HG02588 (cell line): ENCODE data around the gene GZF1.
A peak's percentile ranks its signal among the peaks of the same experiment; 100 is the strongest.

ENCODE experiments used
- ATAC-seq: cut with Tn5 transposase; IDR thresholded peaks from one replicate; pipeline ENCODE4 v1.9.1; 2021; ENCODE audit warnings: mild to moderate bottlenecking, moderate library complexity; ENCODE audit not compliant: unreplicated experiment

GZF1 gene

DNA sequence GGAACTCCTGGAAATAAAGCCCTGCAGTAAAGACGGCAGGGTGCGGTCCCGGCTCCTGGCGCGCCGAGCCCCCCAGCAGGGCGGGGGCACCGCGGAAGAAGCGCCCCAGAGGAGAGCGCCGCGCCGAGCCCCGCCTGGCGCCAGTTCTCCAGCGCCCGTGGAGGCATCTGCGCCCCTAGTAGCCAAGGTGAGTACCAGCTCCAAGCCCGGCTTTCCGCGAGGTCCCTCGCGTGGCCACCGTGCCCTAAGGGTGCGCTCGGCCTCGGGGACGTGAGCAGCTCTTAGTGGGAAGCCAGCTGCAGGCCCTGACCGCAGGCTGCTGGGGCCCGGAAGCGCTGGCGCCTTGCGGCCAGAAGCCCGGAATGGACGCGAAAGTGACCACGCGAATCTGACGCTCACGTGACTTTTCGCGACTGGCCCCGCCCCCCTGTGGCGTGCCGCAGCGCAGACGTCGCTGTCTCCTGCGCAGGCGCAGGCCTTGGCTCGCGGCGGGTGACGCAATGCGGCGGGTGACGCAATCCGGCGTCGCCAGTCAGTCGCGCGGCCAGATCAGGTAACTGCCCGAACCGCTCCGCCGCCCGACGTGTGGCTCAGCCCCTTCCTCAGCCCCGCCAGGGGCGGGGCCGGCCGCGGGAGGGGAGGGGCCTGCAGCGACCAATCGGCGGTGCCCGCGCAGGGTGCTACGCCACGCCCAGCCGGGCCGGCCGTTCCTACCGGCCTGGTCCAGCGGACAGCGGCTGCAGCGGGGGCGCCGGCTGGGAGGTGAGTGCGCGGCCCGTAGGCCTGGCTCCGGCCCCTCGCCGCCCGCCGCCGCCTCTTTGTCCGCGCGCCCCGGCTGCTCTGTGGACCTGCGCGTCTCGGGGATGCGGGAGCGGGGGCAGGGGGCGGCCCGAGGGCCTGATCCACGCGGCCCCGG lies at the start of gene GZF1:
Gene GZF1 (plus strand): TSS at position 707 of the 916 bp plus-strand sequence. CDS start 2,202 bp downstream, outside the sequence.
- peak; percentile 73 for ATAC-seq

DNA sequence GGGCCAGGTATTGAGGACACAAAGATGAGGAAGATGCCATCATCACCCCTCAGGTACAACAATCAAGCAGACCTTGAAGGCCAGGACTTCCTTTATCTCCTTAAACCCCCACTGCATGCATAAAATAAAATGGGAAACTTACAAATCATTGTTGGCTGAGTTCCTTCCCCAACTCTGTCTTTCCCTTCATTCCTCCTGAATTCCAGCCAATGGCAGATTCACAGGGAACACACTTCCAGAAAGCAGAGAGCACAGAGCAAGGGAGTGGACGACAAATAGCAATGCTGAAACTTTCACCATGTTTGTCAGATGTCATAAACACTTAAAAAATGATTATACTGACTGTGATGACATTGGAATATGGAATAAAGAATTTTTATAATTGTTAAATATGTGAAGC lies 48.7 kb upstream of the GZF1 start:
- no peak for ATAC-seq

DNA sequence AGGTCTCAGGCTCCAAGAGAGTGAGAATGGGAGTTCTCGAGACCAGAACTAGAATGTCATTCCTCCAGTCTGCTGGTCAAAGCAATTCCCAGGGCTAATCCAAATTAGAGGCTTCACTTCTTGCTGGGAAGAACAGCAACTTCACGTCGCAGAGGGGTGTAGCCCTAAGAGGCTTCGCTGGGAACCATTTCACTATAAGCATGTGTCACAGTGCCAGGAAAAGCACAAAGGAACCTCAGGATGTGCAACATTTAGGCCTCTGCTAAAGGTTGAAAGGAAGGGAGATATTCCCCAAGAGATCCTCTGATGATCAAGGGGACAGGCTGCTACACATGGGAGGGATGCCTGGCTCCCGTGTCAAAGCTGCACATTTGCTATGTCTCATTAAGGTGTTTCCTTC lies 47.3 kb upstream of the GZF1 start:
- no peak for ATAC-seq

DNA sequence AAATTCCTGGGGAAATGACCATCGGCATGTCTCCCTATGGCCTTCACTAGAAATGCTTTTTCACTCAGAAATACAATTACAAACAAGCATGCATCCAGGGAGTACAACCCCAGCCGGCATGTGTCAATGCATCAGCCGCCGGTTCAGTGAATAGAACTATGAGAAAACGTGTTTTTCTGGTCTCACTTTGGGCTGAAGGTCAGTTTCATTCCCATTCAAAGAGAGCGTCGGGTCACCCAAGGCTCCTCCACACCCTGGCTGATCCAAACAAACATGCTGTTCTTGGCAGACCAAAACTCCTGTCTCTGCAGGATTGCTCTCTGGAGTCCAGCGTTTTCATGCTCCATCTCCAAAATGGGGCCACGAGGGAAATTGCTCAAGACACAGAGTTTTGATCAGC lies 46.9 kb upstream of the GZF1 start:
- no peak for ATAC-seq

DNA sequence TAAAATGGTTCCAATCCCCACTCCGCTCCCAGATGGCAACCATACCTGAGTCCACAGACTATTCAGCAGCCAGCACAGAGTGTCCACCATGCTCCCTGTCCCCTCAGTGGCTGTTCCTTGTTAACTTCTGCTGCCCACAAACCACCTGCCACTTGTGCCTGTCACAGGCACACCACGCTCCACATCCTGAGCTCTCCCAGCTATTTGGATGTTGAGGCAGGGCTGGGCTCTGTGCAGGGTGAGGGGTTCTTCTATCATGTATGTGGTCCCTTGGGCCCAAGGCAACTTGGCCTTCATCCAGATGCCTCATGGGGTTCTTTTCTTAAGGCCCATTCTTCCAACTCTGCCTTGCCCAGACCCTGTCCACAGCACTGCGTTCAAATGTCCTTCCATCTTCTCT lies 45.4 kb upstream of the GZF1 start:
- no peak for ATAC-seq

DNA sequence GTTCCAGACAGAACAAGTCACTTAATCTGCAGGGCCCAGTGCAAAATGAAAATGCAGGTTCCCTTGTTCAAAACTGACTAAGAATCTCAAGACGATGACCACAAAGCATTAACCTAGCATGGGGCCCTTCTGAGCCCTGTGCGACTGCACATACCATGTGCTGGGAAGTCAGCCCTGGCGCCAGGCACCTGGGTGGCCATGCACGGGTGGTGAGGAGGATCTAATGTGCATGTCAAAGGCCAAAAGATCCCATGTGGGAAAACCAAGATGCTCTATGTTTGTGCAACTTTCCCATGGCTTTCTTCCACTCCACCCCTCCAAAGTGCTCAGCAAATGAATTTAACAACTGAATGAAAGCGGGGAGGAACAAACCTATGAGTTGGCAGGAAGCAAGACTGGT lies 44.9 kb upstream of the GZF1 start:
- ATAC-seq: no peak

DNA sequence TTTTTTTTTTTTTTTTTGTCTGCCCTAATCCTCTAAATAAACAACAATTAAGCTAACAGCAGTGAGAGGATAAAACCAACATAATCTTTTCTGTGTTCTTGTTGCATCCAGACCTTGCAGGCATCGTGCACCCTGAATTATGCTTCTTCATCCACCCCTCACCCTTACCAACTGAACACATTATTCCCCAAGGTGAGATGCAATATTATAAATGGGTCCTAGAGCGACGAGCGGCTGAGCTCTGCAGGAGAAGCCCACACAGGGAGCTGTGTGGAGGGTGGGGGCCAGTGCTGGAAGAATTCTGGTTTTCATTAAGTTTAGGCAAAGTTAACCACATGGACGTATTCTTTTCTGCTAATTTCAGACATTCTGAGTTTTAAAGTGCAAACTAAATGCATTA lies 43.6 kb upstream of the GZF1 start:
- no peak for ATAC-seq

DNA sequence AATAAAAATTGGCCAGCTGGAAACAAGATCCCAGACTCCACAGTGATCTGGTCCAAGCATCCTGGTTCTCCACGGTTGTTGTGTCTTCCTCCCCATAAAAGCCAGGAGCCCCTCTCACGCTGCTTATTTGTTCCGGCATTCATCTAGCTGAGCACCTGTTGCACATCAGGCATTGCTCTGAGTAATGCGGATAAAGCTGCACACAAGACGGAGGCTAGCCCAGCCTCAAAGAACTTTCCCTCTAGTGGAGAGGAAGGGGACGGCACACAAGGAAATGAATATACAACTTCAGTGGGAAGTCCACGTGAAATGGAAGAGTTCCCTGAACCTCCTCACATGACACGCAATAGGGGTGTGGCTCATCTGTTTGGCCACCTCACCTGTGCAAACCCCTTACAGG lies 41.7 kb upstream of the GZF1 start:
- no peak for ATAC-seq

DNA sequence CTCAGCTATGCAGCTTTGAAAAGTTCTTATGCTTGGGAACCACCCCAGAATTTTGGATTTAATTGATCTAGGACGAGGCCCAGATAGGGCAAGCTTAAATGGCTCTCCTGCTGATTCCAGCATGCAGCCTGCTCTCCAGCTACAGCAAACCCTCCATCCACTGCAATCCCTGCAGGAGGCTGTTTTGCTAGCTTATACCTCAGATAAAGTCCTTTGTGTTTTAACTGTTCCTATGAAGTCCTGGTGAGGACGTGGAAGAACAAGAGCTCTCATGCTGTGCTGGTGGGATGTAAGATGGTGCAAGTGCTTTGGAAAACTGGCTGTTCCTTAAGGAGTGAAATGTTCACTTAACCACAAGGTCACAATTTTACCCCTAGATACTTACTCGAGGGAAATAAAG lies 36.9 kb upstream of the GZF1 start:
- no peak for ATAC-seq

DNA sequence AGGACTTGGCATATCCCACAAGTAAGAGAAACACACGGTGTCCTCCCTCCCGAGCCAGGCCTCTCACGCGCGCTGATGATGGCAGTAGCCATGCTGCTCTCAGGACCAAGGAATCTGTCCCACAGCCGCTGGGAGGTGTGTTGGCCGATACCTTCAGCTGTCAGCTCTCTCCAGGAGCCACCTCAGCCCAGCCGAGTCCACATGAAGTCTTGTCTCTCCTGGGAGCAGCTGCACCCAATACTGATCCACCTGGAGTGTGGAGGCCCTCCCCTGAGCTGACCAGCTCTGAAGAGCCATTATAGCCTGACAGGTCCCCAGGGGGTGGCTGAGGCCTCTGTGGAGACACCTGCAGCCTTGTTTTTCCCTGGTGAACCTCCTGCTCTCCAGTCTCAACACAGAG lies 35.2 kb upstream of the GZF1 start:
- no peak for ATAC-seq

DNA sequence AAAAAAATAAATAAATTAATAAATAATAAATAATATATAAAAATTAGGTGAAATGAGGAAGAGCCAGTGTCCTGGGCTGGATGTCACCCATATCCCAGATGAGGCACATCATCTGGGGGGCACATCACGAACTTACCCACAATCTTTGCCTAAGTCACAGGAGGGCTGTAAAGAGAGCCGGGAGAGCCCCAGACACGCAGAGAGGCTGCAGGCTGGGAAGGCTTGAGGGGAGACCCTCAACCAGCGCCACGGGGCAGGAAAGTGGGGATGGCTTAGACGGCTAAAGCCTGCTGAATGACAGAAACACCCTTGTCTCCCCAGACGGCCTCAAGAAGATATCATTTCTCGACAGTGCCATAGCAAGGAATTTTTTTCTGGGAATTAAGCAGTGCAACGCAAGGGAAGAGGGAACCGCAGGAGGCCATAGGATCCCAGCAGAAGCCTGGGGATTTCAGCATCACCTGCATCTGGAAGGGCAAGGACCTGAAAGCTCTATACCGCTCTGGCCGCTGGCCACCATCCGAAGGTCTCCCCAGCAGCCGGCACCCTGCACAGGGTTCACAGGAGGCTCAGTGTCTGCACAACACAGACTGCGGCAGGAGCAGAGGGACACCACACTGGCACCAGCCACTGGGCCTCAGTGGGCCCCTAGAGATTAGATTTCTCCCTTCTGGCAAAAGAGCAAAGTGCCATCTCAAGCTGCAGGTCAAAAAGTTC lies 34.2 kb upstream of the GZF1 start:
- no peak for ATAC-seq

DNA sequence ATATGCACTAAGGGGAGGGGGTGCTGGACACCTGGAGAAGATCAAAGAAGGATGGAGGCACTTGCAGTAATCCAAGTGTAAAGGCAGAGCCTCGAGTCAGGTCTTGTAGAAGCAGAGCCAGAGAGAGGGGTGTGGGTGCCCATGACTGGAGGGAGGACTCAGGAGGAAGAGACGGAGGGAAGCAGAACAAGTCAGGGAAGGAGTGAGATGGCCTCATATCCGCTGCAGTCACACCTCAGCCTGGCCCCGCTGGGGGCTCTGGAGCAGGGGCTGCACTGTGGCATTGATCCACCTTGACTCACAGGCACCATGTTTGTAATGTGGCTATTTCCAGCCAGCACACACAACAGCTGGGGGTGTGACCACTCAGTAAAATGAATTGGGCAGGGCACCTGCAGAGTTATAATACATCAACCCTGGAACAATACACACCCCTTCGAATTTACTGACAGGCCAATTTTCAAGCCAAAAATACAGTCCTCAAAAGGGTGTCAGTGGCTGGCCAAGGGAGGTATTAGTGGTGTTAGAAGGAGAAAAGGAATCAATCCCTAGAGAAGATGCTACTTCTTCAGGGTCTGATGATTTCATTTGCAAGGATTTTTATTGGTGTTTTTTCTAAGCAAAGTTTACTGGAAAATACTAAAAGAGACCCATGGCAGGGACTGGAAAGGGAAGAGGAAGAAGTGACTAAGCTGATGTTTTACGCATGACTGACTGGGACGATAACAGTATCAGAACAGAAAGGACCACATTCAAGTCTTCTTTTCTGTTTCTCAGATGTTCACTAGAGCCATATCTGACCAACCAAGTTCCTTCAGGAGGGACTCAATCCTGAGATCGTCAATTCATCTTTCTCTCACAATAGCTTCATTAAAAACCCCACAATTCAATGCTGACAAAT lies 30.3 kb upstream of the GZF1 start:
- no peak for ATAC-seq

DNA sequence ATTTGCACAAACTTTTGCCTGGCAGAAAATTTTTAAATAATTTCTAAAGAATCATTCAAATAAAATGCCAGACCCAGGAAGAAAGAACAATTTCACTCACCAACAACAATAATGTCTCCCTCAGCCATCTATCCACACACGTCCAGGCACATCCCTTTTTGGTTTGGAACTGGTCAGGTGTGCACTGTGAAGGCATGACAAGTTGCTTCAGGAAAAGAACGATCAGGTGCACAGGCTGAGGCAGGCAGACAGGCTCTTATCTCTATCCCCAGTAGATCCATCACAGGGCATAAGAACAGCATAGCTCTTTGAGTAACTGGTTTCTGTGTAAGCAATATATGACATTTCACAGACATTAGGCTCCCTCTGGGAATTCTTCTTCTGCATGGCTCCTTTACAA lies 29.5 kb upstream of the GZF1 start:
- no peak for ATAC-seq

DNA sequence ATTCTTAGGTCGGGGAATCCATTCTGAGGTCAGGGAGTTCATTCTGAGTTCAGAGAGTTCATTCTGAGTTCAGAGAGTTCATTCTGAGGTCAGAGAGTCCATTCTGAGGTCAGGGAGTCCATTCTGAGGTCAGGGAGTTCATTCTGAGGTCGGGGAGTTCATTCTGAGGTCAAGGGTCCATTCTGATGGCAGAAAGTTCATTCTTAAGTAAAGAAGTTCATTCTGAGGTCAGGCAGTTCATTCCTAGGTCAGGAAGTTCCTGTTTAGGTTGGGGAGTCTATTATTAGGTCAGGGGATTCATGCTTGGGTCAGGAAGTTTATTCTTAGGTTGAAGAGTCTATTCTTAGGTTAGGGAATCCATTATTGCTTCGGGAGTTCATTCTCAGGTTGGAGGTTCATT lies 27.9 kb upstream of the GZF1 start:
- ATAC-seq: no peak

DNA sequence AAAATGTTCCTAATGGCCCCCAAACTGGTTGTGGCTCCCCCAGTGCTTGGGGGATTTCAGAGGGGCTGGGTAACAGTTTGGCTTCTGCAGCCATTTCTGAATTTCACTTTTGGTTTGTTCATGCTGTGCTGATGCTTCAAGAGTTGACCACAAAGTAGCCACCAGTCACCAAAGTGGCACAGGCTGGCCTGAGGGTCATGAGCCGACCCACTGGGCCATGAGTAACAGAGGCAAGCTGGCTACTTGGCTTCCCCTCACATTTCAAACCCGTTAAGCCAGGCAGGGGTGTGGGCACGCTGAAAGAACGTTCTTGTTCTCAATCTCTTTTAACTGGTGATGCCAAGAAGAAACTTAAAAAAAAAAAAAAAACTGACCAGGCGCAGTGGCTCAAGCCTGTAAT lies 26.5 kb upstream of the GZF1 start:
- no peak for ATAC-seq

DNA sequence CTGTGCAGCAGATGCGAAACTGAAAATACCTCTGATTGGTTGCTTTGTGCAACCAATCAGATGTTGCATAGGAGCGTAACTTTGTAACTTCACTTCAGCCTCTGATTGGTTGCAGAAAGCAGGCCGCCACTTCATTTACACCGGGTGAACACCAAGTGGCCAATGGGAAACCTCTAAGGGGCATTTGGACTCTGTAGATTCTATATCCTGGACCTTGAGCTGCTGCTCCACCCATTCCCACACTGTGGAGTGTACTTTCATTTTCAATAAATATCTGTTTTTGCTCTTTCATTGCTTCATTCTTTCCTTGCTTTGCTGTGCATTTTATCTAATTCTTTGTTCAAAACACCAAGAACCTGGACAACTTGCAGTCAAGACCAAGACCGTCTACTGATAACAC lies 25.5 kb upstream of the GZF1 start:
- no peak for ATAC-seq

DNA sequence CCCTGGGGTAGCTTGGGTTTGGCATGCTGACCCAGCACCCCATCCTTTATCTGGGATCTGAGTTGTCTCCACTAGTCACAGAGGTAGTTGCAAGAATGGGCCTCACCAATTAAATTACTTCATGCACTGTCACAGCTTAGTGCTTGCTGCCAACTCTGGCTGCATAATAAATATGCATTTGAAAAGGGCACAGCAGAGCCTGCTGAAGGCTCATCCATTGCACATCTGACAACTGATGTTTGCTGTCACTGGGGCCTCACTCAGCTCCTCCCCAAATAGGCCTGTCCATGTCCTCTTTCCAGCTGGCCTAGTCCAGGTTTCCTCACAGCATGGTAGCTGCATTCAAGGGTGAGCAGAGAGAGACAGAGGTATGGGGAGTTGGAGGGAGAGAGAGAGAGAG lies 24.7 kb upstream of the GZF1 start:
- no peak for ATAC-seq

DNA sequence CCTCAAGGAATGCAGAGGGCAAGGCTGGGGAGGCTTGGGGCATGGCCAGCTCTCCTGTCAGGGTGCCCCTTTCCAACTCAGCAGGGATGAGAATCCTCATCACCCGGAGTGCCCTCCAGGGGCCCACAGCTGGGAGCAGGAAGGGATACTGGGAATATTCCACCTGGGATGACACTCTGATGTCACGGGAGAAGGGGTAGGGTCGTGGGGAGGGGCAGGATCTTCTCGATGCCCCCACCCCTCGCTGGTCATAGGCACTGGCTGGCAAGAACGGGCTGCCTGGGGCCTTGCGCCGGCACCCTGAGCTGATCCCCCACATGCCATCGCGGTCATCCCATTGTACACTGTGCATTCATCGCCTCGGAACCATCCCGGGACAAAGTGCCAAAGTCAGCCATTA lies 22.0 kb upstream of the GZF1 start:
- ATAC-seq: no peak

DNA sequence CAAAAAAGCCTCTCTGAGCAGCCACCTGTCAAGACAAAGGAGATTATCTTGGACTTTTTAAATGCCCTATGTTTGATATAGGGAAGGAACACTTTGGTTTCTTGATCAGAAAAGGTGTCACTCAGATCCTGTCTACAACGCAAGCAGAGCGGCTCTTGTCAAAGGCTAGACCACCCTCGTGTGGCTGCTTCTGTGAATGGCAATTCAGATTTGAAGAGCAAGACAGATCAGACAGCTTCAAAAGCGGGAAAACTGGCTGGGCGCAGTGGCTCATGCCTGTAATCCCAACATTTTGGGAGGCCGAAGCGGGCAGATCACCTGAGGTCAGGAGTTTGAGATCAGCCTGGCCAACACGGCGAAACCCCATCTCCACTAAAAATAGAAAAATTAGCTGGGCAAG lies 21.5 kb upstream of the GZF1 start:
- ATAC-seq: no peak

DNA sequence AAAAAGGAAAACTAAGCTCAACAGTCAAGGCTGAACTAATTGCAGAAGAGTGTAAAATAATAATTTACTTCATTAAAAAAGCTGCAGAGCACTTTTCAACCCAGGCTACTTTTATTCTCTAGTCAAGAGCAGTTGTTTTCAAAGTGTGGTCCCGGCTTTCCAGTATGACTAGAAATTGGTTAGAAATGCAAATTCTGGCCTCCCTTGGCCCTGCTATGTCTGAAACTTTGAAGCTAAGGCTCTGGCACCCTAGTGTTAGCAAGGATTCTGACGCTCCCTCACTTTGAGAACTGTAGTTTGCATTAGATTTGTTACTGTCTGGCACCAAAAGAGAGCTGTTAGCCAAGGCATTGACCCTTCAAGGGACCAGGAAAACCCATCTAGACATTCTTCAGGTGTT lies 20.9 kb upstream of the GZF1 start:
- ATAC-seq: no peak

DNA sequence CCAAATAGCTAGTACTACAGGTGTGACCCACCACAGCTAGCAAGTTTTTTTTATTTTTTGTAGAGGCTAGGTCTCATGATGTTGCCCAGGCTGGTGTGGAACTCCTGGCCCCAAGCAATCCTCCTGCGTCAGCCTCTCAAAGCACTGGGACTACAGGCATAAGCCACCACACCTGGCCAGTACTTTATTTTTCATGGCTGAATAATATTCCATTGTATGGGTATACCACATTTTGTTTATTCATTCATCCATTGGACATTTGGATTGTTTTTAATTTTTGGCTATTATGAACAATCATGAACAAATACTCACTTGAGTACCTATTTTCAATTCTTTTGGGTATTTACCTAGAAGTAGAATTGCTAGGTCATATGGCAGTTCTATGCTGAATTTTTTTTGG lies 18.4 kb upstream of the GZF1 start:
- ATAC-seq: no peak
